HG03196 (cell line): ENCODE data around the gene GLRX2.
A peak's percentile ranks its signal among the peaks of the same experiment; 100 is the strongest.
"Not testable (repeated sequence)": the region's sequence is repeated elsewhere in the genome, so short reads cannot be mapped to it uniquely, and the experiment has no call there.

Experiments used
- ATAC-seq: cut with Tn5 transposase; IDR thresholded peaks from one replicate; pipeline ENCODE4 v1.9.1; 2021; ENCODE audit not compliant: unreplicated experiment

The GLRX2 gene, protein sequence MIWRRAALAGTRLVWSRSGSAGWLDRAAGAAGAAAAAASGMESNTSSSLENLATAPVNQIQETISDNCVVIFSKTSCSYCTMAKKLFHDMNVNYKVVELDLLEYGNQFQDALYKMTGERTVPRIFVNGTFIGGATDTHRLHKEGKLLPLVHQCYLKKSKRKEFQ

DNA sequence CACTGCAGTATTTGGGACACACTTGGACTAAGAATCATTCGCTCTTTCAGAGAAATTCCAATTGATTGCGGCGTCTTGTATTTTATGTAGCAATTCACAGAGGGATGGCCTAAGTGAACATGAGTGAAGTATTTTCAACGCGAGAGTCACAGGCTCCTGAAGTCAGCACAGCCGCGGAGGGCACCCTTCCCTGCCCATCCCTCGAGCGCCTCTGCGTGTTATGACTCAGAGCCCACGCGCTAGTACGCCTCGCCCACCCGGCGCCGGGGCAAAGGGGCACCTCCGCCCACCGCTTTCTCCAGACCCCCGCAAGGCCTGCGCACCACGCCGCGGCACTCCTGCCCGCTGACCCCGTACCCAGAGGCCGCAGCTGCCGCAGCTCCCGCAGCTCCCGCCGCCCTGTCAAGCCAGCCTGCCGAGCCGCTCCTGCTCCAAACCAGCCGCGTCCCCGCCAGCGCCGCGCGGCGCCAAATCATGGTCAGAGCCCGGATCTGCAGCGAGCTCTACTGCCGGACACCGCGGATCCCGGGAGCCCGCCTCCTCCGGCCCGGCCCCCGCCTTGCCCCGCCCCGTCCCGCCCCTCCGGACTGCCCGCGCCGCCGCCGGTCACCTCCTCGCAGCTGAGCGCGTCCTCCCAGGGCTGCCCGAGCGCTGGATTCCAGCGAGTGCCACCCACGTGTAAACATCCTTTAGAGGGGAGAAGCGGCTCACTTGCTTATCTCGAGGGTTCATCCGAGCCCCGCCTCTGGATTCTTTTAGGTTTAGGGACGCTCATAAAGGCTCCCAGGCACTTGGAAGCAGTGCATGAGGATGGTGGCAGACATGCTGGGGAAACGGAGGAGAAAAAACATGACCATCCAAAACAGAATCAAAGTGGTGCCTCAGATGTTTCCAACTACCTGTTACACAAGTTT, at the start of gene GLRX2:
GLRX2 (minus strand) TSS at position 508 of the 914 bp plus-strand sequence; CDS start at position 476, 32 bp downstream.
- peak; percentile 93 for ATAC-seq

DNA sequence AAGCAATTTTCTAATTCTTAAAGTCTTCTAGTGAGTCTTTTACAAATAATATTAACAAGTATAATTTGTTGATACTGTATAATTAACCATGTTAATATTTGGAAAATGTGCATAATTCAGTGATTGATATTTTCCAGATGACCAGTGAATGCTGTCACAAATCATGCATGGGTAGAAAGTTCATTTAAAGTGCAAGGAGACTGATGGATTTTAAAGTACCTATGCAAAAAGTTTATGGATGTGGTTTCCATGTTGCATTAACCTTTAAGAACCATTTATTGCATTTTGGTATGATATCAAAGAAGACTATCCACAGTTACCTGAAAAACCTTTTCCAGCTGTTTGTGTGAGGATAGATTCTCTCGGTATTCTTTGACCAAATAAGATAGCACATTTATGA, 39.8 kb upstream of the GLRX2 start:
- no peak for ATAC-seq

DNA sequence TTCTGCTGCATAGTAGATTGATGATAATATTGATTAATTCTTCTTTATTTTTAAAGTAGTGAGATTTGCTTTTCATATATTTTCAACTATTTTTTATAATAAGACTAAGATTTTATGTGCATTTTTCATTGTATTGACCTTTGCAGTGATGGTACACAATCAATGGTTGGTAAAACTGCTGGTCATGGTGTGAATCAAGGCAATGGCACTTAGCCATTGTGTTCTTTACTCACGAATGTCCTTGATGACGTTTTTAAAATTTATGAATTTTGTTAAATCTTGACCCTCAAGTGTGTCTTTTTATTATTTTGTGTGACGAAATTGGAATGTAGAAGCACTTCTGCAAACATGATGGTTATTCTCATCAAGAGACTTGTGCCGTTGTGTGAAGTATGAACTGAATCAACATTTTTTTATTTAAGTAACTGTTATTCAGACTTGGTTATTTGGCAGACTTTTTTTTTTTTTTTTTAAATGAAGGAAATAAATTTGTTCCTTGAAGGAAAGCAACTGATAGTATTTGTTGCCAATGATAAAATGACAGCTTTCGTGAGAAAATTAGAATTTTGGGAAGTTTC, 39.2 kb upstream of the GLRX2 start:
- no peak for ATAC-seq

DNA sequence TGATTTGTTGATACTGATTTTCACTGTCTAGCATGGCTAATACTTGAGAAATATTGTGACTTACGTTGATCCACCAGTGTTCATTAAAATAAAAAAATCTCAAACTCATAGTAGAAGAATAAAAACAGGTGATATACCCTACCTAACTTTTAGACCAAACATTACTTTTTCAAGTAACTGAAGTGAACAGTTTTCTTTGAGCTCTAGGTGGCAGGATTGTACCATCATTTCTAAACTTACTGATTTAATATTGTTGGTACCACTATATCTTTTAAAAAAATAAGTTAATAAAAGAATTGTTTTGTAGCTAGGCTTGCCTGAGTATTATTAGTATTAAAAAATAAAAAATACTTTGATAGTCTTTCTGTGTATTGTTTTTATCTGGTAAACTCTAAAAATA, 38.1 kb upstream of the GLRX2 start:
- no peak for ATAC-seq

DNA sequence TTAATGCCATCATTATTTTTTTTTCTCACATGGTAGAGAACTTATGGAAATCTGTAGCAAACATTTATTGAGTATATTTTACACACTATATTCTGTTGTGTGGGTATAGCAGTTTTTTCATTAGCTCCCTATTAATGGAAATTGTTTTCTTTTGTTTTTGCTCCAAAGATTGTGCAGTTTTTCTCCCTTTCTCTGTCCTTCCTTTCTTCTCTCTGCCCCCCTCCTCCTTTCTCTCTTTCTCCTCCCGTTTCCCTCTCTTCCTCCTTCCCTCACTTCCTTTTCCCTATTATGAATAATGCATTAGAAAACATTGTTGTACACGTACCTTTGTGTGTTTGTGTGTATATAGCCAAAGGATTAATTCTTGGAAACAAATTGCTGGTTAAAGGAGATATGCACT, 37.2 kb upstream of the GLRX2 start:
- no peak for ATAC-seq

DNA sequence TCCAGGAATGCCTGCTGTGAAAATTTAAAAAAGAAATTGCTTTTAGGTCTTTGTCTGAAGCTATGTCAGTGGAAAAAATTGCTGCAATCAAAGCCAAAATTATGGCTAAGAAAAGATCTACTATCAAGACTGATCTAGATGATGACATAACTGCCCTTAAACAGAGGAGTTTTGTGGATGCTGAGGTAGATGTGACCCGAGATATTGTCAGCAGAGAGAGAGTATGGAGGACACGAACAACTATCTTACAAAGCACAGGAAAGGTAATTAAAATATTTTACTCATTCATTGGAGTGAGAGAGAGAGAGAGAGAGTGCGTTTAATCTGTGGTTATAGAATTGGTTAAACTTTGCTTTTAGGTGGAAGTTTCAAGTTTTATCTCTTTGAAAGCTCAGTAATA, 36.6 kb upstream of the GLRX2 start:
- no peak for ATAC-seq

DNA sequence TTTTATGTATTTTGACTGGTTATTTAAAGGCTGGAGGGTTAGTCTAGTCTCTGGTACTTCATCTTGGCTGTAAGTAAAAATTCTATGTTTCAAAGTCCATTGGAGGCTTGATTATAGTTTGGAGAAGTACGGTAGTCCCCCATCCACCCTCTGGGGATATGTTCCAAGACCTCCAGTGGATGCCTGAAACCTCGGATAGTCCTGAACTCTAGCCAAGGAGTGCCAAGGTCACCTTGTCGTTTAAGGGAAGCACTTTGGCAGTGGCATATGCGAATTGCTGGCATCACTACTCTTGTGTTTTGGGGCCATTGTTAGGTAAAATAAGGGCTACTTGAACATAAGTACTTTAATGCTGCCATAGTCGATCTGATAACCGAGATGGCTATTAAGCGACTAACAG, 35.0 kb upstream of the GLRX2 start:
- ATAC-seq, result no peak

DNA sequence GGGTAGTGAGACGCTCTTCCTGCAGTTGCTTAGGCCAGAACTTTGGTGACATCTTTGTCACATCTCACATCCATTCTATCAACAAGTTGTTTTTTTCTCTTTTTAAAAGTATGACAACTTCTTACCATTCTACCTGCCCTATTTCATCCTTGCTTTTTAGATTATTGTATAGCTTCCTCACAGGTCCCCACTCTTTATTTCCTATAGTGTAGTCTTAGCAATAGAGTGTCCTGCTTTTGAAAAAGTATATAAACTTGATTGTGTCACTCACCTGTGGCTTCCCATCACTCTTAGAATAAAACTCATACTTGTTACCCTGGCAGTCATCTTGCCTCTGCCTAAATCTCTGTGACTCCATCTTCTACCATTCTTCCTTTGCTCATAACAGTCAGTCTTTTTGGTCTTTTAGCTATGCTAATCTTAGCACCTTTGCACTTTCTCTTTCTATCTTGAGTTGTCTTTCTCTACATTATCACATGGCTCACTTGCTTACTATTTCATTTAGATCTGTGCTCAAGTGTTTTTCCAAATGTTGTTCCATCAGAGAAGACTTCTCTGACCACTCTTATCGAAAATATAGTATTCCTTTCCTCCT, 26.1 kb upstream of the GLRX2 start:
- ATAC-seq, result no peak

DNA sequence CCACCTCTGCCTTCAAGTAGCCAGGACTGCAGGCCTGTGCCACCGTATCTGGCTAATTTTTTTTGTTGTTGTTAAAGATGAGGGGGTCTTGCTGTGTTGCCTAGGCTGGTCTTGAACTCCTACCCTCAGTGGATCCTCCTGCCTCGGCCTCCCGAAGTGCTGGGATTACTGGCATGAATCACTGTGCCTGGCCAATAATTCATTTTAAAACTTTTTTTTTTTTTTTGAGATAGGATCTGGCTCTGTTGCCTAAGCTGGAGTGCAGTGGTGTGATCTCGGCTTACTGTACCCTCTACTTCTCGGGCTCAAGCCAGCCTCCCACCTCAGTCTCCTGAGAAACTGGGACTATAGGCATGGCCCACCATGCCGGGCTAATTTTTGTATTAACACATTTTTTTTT, 20.2 kb upstream of the GLRX2 start:
- ATAC-seq, result no peak

DNA sequence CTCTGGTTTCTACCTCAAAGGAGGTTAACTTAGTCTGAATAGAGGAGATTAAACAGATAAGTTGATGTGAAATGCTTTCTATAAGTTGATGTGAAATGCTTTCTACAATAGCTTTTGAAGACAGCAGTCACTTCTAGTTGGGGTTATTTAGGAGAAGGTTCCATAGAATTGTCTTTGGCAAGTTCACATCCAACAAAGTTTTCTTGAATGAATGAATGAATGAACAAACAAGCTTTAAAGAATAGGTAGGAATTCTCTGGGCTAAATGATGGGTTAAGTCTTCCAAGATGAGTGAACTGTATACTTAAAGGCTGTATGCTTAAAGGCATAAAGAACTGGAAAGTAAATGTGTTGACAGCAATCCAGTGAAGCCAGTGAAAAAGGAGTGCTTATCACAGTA, 18.5 kb upstream of the GLRX2 start:
- ATAC-seq, result no peak

DNA sequence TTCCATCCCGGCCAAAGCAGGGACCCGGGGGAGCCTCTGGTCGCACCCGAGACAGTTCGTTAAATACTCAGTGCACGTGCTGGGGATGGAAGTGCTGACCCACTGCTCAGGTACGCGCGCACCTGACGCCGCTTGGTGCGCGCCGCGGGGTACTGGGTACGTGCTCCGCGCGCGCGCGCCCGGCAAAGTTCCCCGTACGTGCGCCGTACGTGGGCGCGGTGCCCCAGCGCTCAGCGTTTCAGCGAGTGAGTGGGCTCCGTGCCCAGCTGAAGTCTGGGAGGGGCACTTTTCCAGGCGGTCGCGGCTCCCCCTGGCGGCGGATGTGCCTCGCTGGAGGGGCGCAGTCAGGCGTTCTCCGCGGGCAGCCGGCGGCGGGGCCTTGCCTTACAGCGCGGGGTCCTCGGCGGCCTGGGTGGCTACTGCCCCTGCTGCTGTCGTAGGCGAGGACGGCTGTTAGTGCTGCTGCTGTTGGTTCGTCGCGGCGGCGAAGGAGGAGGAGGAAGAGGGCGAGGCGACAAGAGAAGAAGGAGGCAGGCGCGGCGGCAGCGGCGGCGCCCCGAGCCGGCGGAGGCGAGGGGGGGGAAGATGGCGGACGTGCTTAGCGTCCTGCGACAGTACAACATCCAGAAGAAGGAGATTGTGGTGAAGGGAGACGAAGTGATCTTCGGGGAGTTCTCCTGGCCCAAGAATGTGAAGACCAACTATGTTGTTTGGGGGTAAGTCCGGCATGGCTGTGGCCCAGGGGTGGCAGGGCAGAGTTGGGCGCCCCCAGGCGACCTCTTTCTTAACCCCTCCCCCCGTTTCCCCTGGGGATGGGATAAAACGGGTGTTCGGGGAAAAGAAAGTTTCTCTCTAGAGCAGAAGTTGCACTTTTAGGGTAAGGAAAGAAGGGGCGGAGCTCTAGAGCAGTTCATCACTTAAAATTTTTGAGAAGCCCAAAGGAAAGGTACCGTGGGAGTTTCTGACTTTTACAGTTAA, 16.7 kb upstream of the GLRX2 start, which contains the start of gene CDC73:
CDC73 (plus strand) TSS at position 416 of the 978 bp plus-strand sequence; CDS start at position 586, 170 bp downstream.
- ATAC-seq, result peak; percentile 95

DNA sequence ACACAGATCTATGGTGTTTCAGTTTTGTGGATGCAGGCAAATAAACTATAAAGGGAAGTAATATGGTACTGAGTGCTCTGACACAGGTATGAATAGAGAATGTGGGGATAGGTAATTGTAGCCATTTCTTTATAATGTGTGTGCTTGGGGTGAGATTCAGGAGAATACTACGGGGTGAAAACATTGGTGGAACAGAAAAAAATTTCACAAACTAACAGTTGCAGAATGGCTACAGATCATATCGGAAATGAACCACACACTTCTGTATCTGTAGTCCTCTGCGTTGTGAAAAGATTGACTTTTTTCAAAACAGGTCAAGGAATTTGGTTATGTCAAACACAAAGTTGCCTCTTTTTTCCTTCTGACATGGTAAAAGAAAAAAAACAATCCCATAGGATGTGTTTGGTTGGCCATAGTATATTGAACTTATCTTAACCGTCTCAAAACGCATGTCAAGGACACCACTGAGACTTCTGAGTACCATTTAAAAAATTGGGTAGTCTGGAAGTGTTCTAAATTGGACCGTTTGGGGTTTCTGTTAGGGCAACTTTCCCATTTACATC, 15.5 kb upstream of the GLRX2 start:
- ATAC-seq, result no peak

DNA sequence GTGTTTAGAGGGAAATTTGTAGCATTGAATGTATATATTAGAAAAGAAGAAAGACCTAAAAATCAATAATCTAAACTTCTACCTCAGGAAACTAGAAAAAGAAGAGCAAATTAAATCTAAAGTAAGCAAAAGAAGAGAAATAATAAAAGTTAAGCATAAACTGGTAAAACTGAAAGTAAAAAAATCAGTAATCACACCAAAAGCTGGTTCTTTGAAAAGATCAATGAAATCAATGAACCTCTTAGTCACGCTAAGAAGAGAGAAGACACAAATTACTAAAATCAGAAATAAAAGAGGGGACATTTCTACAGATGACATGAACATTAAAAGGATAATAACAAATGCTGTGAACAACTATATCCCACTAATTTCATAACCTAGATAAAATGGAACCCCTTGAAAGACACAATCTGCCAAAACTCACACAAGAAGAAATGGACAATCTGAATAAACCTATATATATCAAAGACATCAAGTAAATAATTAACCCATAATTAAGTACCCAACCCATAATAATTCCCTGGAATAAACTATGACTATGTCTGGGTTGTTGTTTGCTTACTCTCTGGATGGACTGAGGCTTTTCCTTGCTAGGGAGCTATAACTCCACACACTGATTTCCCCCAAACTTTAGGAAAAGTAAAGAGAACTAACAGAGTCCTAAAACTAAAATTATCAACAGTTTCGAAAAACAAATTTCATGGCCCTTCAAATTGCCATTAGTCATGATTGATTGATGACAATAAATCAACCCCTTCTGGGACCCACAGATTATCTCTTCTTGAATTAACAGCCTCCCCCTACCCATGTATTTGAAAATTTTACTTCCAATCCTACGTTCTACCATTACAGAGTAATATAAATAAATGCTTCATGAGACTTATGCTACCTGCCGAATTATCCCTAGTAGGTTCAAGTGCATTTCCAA, 13.9 kb upstream of the GLRX2 start:
- ATAC-seq, result no peak

DNA sequence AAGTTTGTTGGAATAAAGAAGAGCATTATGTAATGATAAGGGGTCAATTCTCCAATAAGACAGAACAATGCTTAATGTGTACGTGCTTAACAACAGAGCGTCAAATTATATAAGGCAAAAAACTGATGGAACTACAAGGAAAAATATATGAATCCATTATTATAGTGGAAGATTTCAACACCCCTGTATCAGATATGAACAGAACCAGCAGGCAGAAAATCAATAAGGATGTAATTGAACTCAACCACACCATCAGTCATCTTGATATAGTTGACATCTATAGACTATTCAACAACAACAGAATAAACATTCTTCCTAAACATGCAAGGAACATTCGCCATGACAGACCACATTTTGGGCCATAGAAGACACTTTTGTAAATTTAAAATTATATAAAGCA, 13.0 kb upstream of the GLRX2 start:
- no peak for ATAC-seq

DNA sequence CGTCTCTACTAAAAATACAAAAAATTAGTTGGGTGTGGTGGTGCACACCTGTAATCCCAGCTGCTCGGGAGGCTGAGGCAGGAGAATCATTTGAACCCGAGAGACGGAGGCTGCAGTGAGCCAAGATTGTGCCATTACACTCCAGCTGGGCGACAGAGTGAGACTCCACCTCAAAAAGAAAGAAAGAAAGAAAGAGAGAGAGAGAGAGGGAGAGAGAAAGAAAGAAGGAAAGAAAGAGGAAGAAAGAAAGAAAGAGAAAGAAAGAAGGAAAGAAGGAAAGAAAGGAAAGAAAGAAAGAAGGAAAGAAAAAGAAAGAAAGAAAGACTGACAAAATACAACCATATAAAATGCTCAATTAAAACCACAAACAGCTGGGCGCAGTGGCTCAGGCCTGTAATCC, 12.0 kb upstream of the GLRX2 start:
- not testable (repeated sequence) for ATAC-seq

DNA sequence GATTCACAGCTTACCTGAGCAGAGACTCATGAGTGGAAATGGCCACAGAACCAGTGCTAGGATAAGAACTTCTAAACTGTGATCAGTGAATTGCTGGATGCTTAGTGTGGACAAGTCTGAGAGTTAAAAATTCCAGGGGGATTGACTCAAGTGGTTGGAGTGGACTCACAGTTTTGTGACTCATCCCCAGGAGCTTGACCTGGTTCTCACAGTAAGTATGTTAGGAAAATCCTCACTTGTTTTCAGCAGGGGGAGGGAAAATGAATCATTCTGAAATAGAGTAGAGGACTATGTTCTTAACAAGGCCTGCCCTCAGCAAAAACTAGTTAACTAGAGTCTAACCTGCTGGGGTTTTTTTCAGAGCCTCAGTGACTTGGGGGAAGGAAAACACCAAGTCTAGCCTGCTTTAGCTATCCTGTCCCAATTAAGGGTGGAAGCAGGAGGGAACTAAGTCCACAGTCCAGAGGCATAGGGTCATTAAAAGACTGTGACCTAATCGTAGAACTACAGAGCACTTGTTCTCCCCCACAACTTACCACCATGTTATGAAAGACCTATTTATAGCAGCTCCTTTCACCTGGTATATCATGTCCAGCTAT, 10.5 kb upstream of the GLRX2 start:
- ATAC-seq, result no peak

DNA sequence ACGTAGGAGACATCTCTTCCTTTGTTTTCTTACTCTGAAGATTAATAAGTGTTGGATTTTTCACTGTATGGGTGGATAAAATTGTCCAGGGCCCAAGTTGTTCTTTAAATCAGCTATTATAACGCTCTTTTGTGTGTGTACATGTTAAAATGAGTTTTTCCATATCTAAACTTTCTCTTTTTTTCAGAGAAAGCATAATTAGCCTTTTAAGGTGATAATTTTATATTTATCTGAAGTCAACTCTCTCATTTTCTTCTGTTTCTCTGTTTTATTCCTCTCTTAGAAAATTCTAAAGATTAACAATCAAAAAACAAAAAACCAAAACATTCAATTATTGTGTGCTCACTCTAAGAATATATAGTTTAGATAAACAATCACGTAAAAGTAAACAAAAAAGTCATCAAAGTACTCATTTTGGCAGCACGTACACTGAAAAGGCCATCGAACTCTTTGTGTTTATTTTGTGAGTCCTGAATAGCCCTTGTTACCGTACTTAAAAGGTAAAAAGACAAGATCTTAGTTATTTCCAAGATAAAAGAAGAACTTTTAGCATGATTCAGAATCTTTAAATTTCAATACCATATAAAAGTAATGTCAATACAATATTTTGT, 9.4 kb upstream of the GLRX2 start:
- ATAC-seq, result no peak

DNA sequence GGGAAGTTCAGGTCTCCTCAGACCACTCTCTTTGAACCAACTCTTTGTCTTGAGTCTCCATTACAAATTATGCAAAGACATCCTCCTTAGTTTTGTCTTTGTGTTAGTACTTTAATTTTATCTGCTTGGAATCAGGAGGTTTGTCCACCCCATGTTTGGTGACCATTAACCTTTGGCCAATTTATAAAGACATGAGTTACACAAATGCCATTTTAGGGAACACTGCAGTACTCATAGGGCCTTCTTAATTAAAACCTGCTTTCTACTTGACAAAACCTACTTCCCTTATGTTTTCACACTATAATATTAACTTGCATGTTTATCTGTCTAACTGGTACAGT, 8.7 kb upstream of the GLRX2 start:
- no peak for ATAC-seq
